Mammary microvascular endothelial cell (primary cell): Measurements from ENCODE around the gene RIOX2. TPM values are rescaled to one million over a fixed set of nuclear protein-coding genes. Genes with fewer than 3 reads are reported as not detected.

Experiments used
- total RNA-seq: library from RNA; depleted of rRNA; stranded (reverse); fragments of >200 nt; gene quantifications from 2 replicates; pipeline ENCODE4 v1.2.3, GENCODE V29; 2015

RIOX2 gene
- 28.7 and 38.8 TPM in 2 replicates for total RNA-seq

DNA sequence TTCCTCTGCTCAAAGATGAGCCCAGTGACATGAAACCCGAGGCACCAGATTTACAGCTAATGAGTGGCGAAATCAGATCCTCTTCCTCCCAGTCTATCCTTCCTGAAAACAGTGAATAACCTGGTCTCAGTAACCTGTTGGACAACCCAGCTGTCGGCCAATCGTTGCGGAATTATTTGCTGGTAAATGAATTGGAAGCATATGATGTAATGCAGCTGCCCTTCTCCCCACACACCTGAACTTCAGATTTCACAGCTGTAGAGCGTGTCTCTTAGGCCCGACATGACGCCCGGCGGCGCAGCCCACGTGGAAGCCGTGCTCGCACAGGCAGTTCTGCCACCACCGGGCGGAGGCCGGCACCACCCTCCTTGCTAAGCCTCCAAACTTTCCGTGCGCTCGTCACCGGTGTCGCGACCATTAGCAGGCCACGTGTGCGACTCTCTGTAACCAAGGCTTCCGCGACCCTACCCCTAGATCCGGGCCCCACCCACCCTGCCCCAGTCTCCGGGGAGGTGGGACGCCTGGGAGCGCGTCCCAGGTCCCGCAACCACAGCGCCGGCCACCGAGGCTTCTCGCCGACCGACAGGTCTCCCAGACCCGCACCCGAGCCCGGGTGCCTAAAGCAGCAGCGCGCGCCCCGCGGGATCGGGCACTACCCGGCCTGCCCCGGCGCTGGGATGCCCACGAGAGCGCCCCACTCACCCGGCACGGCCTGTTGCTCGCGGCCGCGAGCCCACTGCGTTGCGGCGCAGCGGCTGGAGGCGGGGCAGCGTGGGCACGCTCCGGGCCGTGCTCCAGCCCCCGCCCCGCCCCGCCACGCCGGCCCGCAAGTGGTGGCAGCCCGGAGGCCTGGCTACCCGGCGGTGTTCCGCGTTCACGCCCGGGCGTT, at the start of gene RIOX2:
Gene RIOX2, minus strand, starts transcription at position 753 of the 889 bp plus-strand sequence. CDS start 4,838 bp downstream, outside the sequence.

Other genes starting within 250 kb of the RIOX2 start
- gene ARL6, start 207.7 kb downstream of the RIOX2 start, total RNA-seq: 4.0 and 8.5 TPM in 2 replicates
- gene CRYBG3, start 150.4 kb downstream of the RIOX2 start, total RNA-seq: 11.5 and 15.0 TPM in 2 replicates
- not detected in 2 replicates for gene GABRR3, start 62.9 kb upstream of the RIOX2 start, total RNA-seq
- not detected in 2 replicates for gene OR5AC2, start 114.7 kb upstream of the RIOX2 start, total RNA-seq
- not detected in 2 replicates for gene OR5H1, start 158.3 kb upstream of the RIOX2 start, total RNA-seq
- not detected in 2 replicates for gene OR5H14, start 175.0 kb upstream of the RIOX2 start, total RNA-seq
- gene OR5H15, start 194.3 kb upstream of the RIOX2 start, total RNA-seq: not detected in 2 replicates